NB4 (cell line): ENCODE results near the gene ACTN1.

Experiments used
- CTCF ChIP-seq: IDR thresholded peaks from one replicate; pipeline ENCODE4 v1.5.1; 2012; ENCODE audit warnings: low read depth, low read length
- MAX ChIP-seq: IDR thresholded peaks from 2 replicates; pipeline ENCODE4 v1.6.1; 2011; ENCODE audit warnings: low read depth, low read length
- MYC ChIP-seq: IDR thresholded peaks from 2 replicates; pipeline ENCODE4 v1.6.1; 2011; ENCODE audit warnings: low read depth, low read length
- POLR2A ChIP-seq: IDR thresholded peaks from 2 replicates; pipeline ENCODE4 v1.6.1; 2011; ENCODE audit warnings: mild to moderate bottlenecking; ENCODE audit not compliant: insufficient read length; ENCODE audit errors: extremely low read depth

- TF ChIP-seq MAX (no peak), CTCF (no peak), POLR2A (no peak), MYC (no peak)
Observed at GRCh38 chr14:68946489-68946822, 32.6 kb downstream of the ACTN1 start.
